ENCODE results near the gene DGKG. TPM values are rescaled to one million over a fixed set of nuclear protein-coding genes. Genes with fewer than 3 reads are reported as not detected.

Gene DGKG
- total and polyA plus RNA-seq, 4 donors = 2.1 to 13.7 (median 8.0) TPM

DNA sequence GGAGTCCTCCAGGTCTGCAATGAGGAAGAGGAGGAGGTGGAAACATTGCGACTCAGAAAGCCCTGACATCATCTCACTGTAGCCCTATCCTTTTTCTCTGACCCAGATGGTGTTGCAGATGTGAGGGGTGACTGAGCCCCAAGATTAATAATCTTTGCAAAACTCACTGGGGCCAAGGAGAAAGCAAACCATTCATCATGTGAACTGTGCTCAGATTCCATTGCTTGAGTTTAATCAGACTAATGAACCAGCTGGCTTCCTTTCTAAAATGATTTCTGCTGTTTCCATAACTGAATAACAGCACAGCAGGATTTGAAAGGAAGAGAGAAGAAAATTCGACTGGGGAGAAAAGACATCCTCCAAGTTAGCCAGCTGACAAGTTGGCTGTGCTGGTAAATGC is 13.4 kb upstream of the DGKG start:
- no peak for TF ChIP-seq CTCF (IDR thresholded peaks at IDR 0.05; ENCODE audit: control extremely low read depth, extremely low read depth)
- no peak for ATAC-seq (ENCODE audit: insufficient read depth, low FRiP score)
- no peak overlapping the region for H3K9ac ChIP-seq (ENCODE audit: insufficient read depth in 1 of 2, low read length in 2 of 2)
- DNase-seq = peak in 1 of 3 donors; percentile 11
- no peaks in the 10 kb centered on the region for H3K4me1 ChIP-seq (ENCODE audit: control insufficient read depth in 5 of 5, insufficient read depth in 5 of 5, low read length in 5 of 5)
- 34 to 49% methylated on average over 2 of the region's 2 CpGs for WGBS, 2 donors
- H3K27ac ChIP-seq (ENCODE audit: low read depth in 1 of 2, low read length in 1 of 2) = no peak overlapping the region
- H3K27me3 ChIP-seq (ENCODE audit: control insufficient read depth in 3 of 3, insufficient read depth in 3 of 3, low read length in 2 of 3) = peaks cover 0 to 4% (median 0%) of the 10 kb centered on the region in 3 donors
- no peaks in the 10 kb centered on the region for H3K9me3 ChIP-seq (ENCODE audit: control insufficient read depth in 4 of 4, insufficient read depth in 3 of 4, low read length in 3 of 4)
- no peaks in the 10 kb centered on the region for H3K36me3 ChIP-seq (ENCODE audit: control insufficient read depth in 4 of 4, insufficient read depth in 4 of 4, low read length in 4 of 4)
- H3K4me3 ChIP-seq = no peak overlapping the region

DNA sequence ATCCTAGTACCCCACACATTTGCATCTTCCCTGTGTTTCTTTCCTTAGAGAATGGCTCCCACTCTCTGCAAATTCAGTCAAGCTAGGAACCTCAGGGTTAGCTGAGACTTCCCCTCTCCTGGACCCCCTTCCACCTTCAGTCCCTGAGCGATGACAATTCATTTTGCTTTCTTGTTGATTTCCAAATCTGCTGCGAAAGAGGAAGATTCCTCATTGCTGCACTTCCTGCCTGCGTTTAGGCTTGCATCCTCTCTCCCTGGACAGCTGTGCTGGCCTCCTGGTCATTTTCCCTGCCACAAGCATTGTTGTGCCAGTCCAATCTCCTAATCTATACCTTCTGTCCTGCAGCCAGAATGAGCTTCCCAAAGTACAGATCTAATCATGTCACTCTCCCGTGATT is 12.3 kb upstream of the DGKG start:
- H3K4me3 ChIP-seq = no peak overlapping the region
- no peaks in the 10 kb centered on the region for H3K9me3 ChIP-seq (ENCODE audit: control insufficient read depth in 4 of 4, insufficient read depth in 3 of 4, low read length in 3 of 4)
- no peak overlapping the region for H3K27ac ChIP-seq (ENCODE audit: low read depth in 1 of 2, low read length in 1 of 2)
- peaks cover 0 to 4% (median 0%) of the 10 kb centered on the region in 3 donors for H3K27me3 ChIP-seq (ENCODE audit: control insufficient read depth in 3 of 3, insufficient read depth in 3 of 3, low read length in 2 of 3)
- H3K36me3 ChIP-seq (ENCODE audit: control insufficient read depth in 4 of 4, insufficient read depth in 4 of 4, low read length in 4 of 4) = no peaks in the 10 kb centered on the region
- 12 to 32% methylated on average over 4 of the region's 4 CpGs for WGBS, 2 donors
- H3K4me1 ChIP-seq (ENCODE audit: control insufficient read depth in 5 of 5, insufficient read depth in 5 of 5, low read length in 5 of 5) = no peaks in the 10 kb centered on the region
- DNase-seq (no peak), ATAC-seq (ENCODE audit: insufficient read depth, low FRiP score) (no peak)
- no peak overlapping the region for H3K9ac ChIP-seq (ENCODE audit: insufficient read depth in 1 of 2, low read length in 2 of 2)
- no peak for TF ChIP-seq CTCF (IDR thresholded peaks at IDR 0.05; ENCODE audit: control extremely low read depth, extremely low read depth)

DNA sequence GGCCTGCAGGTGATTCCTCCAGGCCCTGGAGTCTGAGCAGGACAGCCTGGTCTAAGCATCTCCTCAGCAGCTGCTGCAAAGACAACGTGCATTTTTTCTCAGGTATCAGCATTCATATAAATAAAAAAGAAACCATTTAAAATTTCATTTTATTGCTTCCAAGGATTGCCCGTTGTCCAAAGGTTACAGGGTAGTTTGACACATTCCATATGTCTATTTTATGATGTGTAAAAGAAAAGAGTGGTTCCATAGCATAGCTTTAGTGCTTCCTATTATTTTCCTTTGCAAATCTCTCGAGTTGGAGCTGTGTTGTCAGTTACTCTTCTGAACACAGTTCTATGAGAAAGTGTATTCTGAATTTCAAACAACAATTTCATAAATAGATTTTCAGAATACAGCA is 7.2 kb upstream of the DGKG start:
- TF ChIP-seq CTCF (IDR thresholded peaks at IDR 0.05; ENCODE audit: control extremely low read depth, extremely low read depth) = no peak
- Histone ChIP-seq H3K4me1 (ENCODE audit: control insufficient read depth in 5 of 5, insufficient read depth in 5 of 5, low read length in 5 of 5) (no peaks in the 10 kb centered on the region), H3K4me3 (no peak overlapping the region), H3K36me3 (ENCODE audit: control insufficient read depth in 4 of 4, insufficient read depth in 4 of 4, low read length in 4 of 4) (no peaks in the 10 kb centered on the region), H3K27ac (ENCODE audit: low read depth in 1 of 2, low read length in 1 of 2) (no peak overlapping the region), H3K27me3 (ENCODE audit: control insufficient read depth in 3 of 3, insufficient read depth in 3 of 3, low read length in 2 of 3) (peaks cover 0 to 13% (median 10%) of the 10 kb centered on the region in 3 donors), H3K9ac (ENCODE audit: insufficient read depth in 1 of 2, low read length in 2 of 2) (no peak overlapping the region), H3K9me3 (ENCODE audit: control insufficient read depth in 4 of 4, insufficient read depth in 3 of 4, low read length in 3 of 4) (no peaks in the 10 kb centered on the region)
- DNase-seq = no peak
- no peak for ATAC-seq (ENCODE audit: insufficient read depth, low FRiP score)
- WGBS, 2 donors = 69 to 82% methylated on average over 3 of the region's 3 CpGs

DNA sequence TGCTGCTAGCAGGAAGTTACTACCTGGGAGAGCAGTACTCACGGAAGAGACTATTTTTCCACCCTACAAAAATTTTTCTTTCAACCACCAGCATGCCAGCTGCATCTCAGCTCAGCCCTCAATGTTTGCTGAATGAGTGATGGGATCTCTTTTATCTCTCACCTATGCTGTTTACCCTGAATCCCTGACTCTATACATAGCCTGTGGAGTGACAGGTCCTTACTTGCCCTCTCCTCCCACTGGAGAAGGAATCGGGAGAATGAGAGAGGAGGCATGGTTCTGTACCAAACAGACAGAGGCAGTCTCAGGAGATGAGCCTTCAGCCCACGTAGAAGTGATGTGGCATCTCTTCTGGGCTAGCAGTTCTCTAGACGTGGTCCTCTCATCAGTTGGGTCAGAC is 6.7 kb upstream of the DGKG start:
- TF ChIP-seq CTCF (IDR thresholded peaks at IDR 0.05; ENCODE audit: control extremely low read depth, extremely low read depth) = no peak
- DNase-seq = no peak

More for the DNA sequence above, 6.7 kb upstream of the DGKG start:
- H3K27me3 ChIP-seq (ENCODE audit: control insufficient read depth in 3 of 3, insufficient read depth in 3 of 3, low read length in 2 of 3) = peaks cover 0 to 17% (median 15%) of the 10 kb centered on the region in 3 donors
- no peak overlapping the region for H3K4me3 ChIP-seq
- ATAC-seq (ENCODE audit: insufficient read depth, low FRiP score) = no peak
- WGBS, 2 donors = 60 to 71% methylated on average over 4 of the region's 4 CpGs
- no peak overlapping the region for H3K9ac ChIP-seq (ENCODE audit: insufficient read depth in 1 of 2, low read length in 2 of 2)
- H3K27ac ChIP-seq (ENCODE audit: low read depth in 1 of 2, low read length in 1 of 2) = no peak overlapping the region
- H3K9me3 ChIP-seq (ENCODE audit: control insufficient read depth in 4 of 4, insufficient read depth in 3 of 4, low read length in 3 of 4) = no peaks in the 10 kb centered on the region
- H3K4me1 ChIP-seq (ENCODE audit: control insufficient read depth in 5 of 5, insufficient read depth in 5 of 5, low read length in 5 of 5) = no peaks in the 10 kb centered on the region
- H3K36me3 ChIP-seq (ENCODE audit: control insufficient read depth in 4 of 4, insufficient read depth in 4 of 4, low read length in 4 of 4) = no peaks in the 10 kb centered on the region
